ENCODE measurements around the gene BET1L.
"Not testable (repeated sequence)": the region's sequence is repeated elsewhere in the genome, so short reads cannot be mapped to it uniquely, and the experiment has no call there.

The BET1L gene

GRCh38 chr11:225734-226453 lies 18.7 kb upstream of the BET1L start:
- no peak for DNase-seq

GRCh38 chr11:224424-224823 lies 17.2 kb upstream of the BET1L start:
- no peak for DNase-seq

- DNase-seq, result no peak
These were observed 16.7 kb upstream of the BET1L start for GRCh38 chr11:223884-224283.

- DNase-seq, result no peak
These were observed 16.0 kb upstream of the BET1L start for GRCh38 chr11:223026-223789.

GRCh38 chr11:221998-222789 lies 15.0 kb upstream of the BET1L start:
- DNase-seq, result no peak

GRCh38 chr11:221539-221938 lies 14.3 kb upstream of the BET1L start:
- no peak for DNase-seq

GRCh38 chr11:220641-221215 lies 13.5 kb upstream of the BET1L start:
- not testable (repeated sequence) for DNase-seq

- DNase-seq, result no peak
These were observed 11.8 kb upstream of the BET1L start for GRCh38 chr11:218815-219593.

GRCh38 chr11:217704-218103 lies 10.5 kb upstream of the BET1L start:
- no peak for DNase-seq

- no peak for DNase-seq
These were observed 9.1 kb upstream of the BET1L start for GRCh38 chr11:216081-216974.

GRCh38 chr11:215581-216037 lies 8.4 kb upstream of the BET1L start:
- DNase-seq, result no peak

- DNase-seq, result no peak
These were observed 6.9 kb upstream of the BET1L start for GRCh38 chr11:214083-214482.

GRCh38 chr11:213111-213510 lies 5.9 kb upstream of the BET1L start:
- no peak for DNase-seq

GRCh38 chr11:212150-213100 lies 5.2 kb upstream of the BET1L start:
- no peak for DNase-seq

GRCh38 chr11:211741-212140 lies 4.5 kb upstream of the BET1L start:
- no peak for DNase-seq

- no peak for DNase-seq
These were observed 4.1 kb upstream of the BET1L start for GRCh38 chr11:211295-211694.

- no peak for DNase-seq
These were observed 3.6 kb upstream of the BET1L start for GRCh38 chr11:210803-211180.

- no peak for DNase-seq
These were observed 3.1 kb upstream of the BET1L start for GRCh38 chr11:210122-210802.

GRCh38 chr11:209275-210121 lies 2.3 kb upstream of the BET1L start:
- no peak for DNase-seq
